ENCODE data around the gene GPC1. TPM values are rescaled to one million over a fixed set of nuclear protein-coding genes. Genes with fewer than 3 reads are reported as not detected.

The GPC1 gene
- total RNA-seq, 4 donors from 2014 or later, result 117 to 153 (median 144) TPM

GRCh38 chr2:240420206-240421104 lies 15.0 kb upstream of the GPC1 start:
- no peaks in the 10 kb centered on the region for H3K27me3 ChIP-seq
- no peak overlapping the region for H3K4me3 ChIP-seq
- WGBS, 2 donors, result 84 to 87% methylated on average over 14 to 18 of the region's 18 CpGs
- H3K27ac ChIP-seq, result no peak overlapping the region
- peaks cover 0 to 43% (median 0%) of the 10 kb centered on the region in 4 donors for H3K9me3 ChIP-seq
- H3K36me3 ChIP-seq, result no peaks in the 10 kb centered on the region
- H3K4me1 ChIP-seq, result peaks cover 0 to 4% (median 0%) of the 10 kb centered on the region in 4 donors
- TF ChIP-seq POLR2A (IDR thresholded peaks at IDR 0.05), result no peak
- TF ChIP-seq EP300 (IDR thresholded peaks at IDR 0.05), result no peak
- no peak for TF ChIP-seq CTCF (IDR thresholded peaks at IDR 0.05)
- DNase-seq (ENCODE audit: low spot score in 2 of 2), result peak in 1 of 2 donors; percentile 5

- TF ChIP-seq POLR2A (IDR thresholded peaks at IDR 0.05) (no peak), CTCF (IDR thresholded peaks at IDR 0.05) (no peak), EP300 (IDR thresholded peaks at IDR 0.05) (no peak)
- Histone ChIP-seq H3K4me3 (no peak overlapping the region), H3K4me1 (peaks cover 0 to 4% (median 0%) of the 10 kb centered on the region in 4 donors), H3K9me3 (peaks cover 0 to 50% (median 0%) of the 10 kb centered on the region in 4 donors), H3K36me3 (no peaks in the 10 kb centered on the region), H3K27ac (no peak overlapping the region), H3K27me3 (no peaks in the 10 kb centered on the region)
- peak in 1 of 2 donors; percentile 4 for DNase-seq (ENCODE audit: low spot score in 2 of 2)
- 80 to 89% methylated on average over 1 to 3 of the region's 3 CpGs for WGBS, 2 donors
Observed at GRCh38 chr2:240421381-240421780, 14.1 kb upstream of the GPC1 start.

- Histone ChIP-seq H3K36me3 (no peaks in the 10 kb centered on the region), H3K4me1 (peaks cover 0 to 4% (median 0%) of the 10 kb centered on the region in 4 donors), H3K27me3 (no peaks in the 10 kb centered on the region), H3K9me3 (peaks cover 0 to 50% (median 0%) of the 10 kb centered on the region in 4 donors), H3K27ac (no peak overlapping the region), H3K4me3 (no peak overlapping the region)
- no peak for DNase-seq (ENCODE audit: low spot score in 2 of 2)
- WGBS, 2 donors, result 73 to 80% methylated on average over 6 of the region's 6 CpGs
- TF ChIP-seq EP300 (IDR thresholded peaks at IDR 0.05) (no peak), POLR2A (IDR thresholded peaks at IDR 0.05) (no peak), CTCF (IDR thresholded peaks at IDR 0.05) (no peak)
Observed at GRCh38 chr2:240422658-240423329, 12.7 kb upstream of the GPC1 start.

GRCh38 chr2:240423788-240424191 lies 11.7 kb upstream of the GPC1 start:
- no peak for TF ChIP-seq EP300 (IDR thresholded peaks at IDR 0.05)
- TF ChIP-seq POLR2A (IDR thresholded peaks at IDR 0.05), result no peak
- no peak for TF ChIP-seq CTCF (IDR thresholded peaks at IDR 0.05)
- no peak overlapping the region for H3K4me3 ChIP-seq
- peak in 1 of 2 donors; percentile 6 for DNase-seq (ENCODE audit: low spot score in 2 of 2)
- H3K27ac ChIP-seq, result no peak overlapping the region
- H3K9me3 ChIP-seq, result peaks cover 0 to 46% (median 0%) of the 10 kb centered on the region in 4 donors
- no peaks in the 10 kb centered on the region for H3K36me3 ChIP-seq
- 89 to 91% methylated on average over 17 of the region's 17 CpGs for WGBS, 2 donors
- no peaks in the 10 kb centered on the region for H3K27me3 ChIP-seq
- H3K4me1 ChIP-seq, result peaks cover 0 to 4% (median 0%) of the 10 kb centered on the region in 4 donors

All from tibial nerve (tissue), 4 donors.